Stimulated activated CD8-positive, alpha-beta memory T cell treated with anti-CD3 and anti-CD28 coated beads, Interleukin-15, amount 100 ng/mL, for 4 hours (primary cell): Measurements from ENCODE around the gene HOXD9.

Experiments used
- DNase-seq, 2 donors: peaks; one replicate each; pipeline ENCODE4 v3.0.0-alpha.2; 2020; ENCODE audit warnings: low read depth in 2 of 2

The HOXD9 gene

DNA sequence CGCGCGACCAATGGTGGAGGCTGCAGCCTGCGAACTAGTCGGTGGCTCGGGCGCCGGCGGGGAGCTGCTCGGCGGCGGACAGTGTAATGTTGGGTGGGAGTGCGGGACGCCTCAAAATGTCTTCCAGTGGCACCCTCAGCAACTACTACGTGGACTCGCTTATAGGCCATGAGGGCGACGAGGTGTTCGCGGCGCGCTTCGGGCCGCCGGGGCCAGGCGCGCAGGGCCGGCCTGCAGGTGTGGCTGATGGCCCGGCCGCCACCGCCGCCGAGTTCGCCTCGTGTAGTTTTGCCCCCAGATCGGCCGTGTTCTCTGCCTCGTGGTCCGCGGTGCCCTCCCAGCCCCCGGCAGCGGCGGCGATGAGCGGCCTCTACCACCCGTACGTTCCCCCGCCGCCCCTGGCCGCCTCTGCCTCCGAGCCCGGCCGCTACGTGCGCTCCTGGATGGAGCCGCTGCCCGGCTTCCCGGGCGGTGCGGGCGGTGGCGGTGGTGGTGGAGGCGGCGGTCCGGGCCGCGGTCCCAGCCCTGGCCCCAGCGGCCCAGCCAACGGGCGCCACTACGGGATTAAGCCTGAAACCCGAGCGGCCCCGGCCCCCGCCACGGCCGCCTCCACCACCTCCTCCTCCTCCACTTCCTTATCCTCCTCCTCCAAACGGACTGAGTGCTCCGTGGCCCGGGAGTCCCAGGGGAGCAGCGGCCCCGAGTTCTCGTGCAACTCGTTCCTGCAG, at the start of gene HOXD9:
TSS of gene HOXD9 (plus strand) at position 37 of the 728 bp plus-strand sequence. CDS start at position 87, 50 bp downstream.
- no peak for DNase-seq

DNA sequence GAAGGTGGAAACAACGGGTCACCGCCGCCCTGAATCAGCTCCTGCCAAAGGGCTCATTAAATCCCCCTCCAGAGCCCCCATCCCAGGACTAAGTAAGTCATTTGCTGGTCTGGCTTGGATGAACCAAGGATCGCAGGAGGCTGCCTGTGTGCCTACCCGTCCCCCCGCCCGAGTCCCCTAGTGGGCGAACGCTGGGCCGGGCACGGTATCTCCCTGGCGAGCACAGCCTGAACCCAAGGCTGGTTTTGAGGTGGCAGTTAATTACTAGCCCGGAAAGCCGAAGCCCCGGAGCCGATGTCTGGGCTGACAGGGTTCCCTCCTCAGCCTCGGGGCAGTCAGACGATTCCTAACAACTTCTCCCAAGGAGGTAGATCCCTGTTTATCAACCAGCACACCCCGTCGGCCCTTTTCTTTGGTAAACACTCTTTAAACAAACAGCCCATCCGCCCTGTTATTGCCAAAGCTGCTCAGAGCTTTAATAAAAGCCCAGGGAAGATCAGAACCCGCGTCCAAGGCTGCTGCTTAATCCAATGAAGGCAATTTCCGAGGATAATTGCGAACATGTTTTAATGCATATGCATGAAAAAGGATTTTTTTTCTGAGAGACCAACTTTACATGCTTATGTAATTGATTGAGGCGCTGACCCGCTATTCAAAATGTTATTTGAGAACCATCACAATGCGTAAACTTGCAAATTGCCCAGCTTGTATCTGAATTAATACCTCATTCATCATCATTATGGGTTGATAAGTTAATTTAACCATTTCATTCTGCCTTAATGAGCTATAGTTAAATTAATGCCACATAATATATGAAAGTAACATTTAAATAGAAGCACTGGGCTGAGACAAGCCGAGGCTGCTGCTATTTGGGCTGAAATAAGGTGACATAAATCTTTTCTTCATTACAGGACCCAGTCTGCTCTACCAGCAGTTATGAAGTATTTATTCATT, 49.3 kb upstream of the HOXD9 start:
- no peak for DNase-seq

DNA sequence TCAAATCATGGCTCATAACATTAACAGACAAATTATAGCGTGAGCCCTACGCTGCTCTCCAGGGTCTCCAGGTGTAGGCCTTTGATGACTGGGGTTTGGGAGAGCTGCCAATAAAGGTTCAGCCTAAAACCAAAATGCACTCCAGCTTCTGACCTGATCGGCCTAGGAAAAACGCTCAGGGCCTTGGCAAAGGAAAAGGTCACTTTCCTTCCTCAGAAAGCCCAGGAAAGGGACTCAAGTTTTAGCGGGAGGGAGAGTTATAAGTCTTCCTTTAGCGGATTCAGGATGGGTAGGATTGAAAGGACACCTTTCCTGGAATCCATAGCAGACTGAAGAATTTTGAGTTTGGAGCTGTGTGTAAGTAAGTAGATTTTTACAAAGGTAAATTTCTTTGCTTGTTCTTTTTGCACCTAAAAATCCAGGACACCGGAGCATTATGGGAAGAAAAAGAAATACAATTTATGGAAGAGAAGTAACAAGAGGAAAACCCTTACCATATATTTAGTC, 47.5 kb upstream of the HOXD9 start:
- no peak for DNase-seq

DNA sequence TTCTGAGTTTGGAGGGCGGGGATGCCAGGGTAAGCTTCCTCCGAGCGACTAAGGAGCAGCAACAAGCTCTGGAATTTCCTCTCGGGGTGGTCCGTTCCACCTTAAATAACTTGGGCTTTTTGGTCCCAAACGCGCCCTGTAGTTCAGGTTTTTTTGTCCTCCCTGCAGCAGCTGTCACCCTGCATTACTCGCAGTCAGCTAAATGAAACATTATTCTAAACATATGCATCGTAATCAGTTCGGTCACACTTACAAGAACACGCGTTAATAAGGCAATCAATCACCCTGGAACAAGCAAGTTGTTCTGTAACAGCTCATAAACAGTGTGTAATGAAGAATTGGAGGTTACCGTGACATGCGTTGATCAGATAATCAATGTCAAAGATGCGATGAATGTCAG, 47.0 kb upstream of the HOXD9 start:
- DNase-seq, result no peak

DNA sequence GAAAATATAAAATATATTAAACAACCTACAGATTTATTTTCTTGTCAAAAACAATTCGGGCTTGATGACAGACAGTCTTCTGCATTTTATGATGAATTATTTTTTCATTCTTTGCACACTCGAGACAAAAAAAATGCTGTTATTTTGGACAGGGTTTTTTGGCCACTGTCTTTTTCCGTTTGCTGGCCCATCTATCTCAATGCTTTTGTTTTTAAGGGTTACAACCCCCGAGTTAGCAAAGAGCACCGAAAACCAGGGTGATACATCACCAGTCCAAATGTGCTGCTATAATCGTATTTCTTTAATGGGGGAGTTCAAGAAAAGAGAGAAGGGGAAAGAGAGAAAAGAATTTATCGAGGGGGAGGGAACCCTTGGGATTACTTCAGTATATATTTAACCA, 46.5 kb upstream of the HOXD9 start:
- DNase-seq, result no peak

DNA sequence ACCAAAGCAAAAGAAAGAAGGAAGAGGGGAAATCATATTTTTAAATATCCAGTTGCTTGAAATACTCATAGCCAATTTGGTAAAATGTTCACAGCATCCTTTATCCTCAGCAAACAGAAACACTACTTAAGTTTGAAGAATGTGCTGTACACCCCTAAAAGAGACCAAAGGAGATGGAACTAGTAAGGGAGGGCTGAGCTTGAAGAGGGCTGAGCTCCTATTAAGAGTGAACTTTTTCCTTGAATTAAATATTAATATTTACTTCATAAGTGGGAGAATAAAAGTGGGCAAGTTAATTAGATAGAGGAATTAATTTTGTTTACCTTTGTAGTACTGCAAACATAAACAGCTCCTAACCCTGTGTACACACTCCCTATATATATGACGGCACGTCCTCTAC, 45.7 kb upstream of the HOXD9 start:
- no peak for DNase-seq

DNA sequence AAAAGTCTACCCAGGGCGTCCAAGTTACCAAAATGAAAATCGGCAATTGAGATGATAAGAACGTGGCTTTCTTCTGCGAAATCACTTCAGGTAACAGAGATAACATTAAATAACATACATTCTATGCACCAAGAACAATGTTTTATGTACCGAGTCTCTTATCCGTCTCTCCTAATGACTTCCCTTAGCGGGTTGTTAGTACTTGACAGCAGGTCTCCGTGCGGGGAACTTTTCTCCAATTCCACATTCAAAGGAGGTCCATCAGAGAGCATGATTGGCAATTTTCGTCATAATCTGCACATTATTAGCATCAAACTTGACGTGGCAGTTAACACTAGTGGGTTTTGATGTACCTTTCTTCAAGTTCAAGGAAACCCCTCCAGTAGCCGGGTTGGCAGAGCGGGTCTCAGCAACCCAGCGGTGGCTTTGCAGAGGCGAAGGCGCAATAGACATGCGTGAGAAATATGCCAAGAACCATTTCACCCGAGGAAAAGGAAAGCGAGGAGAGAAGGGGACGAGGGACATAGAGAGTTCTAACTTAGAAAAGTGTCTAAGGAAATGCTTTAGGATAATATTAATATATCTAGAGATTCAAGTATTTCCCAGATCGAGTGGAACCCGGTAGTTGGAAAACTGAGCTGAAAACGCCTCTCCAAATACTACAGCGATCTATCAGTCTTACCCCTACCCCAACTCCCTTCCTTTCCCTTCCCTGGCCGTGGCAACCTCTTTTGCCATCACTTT, 43.8 kb upstream of the HOXD9 start:
- DNase-seq, result no peak

DNA sequence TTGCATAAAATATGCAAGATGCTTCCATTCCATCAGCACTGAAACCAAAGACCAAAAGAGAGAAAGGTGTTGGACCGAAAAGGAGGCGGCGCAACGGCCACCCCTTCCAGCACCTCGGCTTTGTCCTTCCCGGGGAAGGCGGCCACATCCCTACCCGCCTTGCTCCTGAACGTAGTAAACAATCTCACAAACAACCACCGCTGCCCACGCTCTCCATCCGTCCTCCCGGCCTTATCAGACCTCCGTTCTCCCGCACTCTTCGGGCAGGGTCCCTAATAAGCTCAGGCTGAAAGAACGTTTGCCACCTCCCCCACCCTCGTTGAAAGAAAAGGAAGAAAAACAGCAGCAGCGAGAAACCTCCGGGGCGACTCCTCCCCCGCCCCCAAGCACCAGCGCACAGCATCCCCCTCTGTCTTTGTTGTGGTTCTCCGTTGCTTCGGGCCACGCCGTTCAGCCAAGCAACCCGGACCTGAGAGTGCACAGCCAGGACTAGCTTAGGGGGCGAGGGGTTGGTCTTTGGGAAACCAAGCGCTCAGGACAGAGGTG, 43.2 kb upstream of the HOXD9 start:
- no peak for DNase-seq

DNA sequence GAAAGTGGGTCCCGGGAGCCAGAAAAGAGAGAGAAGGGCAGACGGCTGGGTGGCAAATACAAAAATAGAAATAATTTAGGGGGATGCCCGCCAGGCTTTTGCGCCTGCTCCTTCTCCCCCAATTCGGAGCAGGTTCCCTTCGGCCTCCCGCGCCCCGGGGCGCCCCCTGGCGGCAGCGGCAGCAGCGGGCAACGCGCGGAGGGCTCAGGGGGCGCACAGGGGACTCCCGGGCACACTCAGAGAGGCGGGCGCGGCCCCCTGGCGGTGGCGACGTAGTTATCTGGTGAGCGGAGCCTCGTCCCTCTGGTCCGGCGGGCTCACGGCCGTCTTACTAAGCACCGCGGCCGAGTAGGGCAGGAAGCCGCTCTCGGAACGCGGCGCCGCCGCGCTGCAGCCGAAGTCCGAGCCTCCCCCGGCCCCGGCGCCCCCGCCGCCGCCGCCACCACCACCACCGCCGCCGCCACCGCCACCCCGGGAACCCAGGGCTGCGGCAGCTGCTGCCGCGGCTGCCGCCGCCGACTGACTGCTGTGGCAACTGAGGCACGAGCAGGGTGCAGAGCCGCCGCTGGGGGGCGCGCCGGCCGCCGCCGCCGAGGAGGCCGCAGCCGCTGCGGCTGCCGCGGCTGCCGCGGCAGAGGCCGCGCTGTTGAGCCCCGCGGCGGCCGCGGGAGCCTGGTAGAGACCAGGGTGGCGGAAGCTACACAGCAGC, 42.5 kb upstream of the HOXD9 start:
- no peak for DNase-seq

DNA sequence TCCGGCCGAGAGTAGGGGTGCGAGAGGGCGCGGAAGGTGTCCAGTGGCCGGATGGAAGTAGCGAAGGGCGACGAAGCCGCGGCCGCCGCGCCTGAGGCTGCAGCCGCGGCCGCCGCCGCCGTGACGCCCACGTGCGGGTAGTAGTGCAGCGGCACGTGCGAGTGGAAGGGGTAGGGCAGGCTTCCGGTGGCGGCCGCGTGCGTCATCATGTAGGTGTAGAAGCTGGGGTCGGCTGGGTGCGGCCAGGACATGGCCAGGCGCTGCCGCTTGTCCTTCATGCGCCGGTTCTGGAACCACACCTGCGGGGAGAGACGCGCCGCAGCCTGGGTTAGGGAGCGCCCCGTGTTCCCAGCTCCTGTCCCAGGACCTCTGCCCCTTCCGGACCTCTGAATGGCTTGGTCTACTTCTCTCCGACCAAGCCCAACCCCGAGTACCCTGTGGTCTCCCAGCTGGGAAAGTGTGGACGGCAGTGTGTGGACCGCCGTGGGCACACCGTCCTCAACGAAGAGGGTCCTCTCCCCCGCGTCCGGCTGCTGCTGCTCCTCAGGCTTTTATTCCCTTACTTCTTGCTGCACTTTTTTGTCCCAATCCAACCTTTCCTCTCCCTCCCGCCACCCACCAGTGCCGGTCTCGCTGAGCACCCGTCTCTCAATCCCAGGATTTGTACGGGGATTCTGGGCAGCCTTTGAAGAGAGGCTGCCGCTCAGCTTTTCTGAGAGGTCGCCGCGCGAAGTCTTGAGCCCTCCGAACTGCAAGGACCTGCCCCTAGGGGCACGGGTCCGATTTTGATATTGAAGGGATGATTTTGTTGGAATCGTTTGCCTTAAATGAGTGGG, 41.8 kb upstream of the HOXD9 start:
- DNase-seq, result no peak

DNA sequence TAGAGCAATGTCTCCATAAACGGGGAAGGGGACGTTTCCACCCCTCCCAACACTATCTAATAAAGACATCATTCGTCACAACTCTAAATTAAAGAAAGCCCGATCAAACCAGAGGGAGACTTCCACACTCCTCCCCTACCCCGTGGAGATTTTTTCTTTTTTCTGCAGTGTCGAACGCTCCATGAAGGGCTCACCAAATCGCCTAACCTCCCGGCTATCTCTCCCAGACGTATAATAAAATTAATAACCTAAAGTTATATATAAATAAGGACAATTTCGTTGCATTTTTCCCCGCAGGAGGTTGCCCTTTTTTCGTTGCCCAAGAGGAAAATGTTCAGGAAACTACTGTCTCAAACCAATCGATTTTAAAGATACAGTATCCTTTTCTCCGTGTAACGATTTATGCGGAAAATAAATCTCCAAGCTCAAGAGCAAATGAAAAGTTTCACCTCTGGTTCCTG, 41.1 kb upstream of the HOXD9 start:
- no peak for DNase-seq

DNA sequence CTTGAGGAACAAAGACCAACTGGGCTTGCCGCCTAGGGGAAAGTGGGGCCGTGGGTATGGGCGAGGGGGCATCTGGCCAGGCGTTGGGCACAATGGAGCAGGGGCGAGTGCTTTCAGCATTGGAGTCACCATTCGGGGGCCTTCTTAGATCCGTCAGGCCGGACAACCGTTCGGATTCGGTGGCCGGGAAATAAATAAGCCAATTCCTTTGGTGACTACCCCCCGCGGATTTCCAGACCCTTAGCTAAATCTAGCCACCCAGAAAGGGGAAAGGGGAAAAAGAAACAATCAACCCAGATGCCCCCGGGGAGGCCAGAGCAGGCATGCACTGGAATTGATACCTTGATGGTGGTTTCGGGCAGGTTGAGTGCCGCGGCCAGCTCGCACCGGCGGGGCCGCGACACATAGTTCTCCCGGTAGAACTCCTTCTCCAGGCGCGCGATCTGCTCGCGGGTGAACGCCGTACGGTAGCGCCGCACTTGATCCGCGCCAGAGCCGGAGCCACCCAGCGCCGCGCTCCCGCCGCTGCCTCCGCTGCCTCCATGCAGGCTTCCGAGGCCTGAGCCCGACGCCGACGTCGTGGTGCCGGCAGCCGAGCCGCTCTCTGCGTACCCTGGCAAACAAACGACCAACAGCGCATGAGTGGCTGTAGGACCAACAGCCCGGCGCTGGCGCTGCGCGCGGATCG, 40.5 kb upstream of the HOXD9 start:
- no peak for DNase-seq

DNA sequence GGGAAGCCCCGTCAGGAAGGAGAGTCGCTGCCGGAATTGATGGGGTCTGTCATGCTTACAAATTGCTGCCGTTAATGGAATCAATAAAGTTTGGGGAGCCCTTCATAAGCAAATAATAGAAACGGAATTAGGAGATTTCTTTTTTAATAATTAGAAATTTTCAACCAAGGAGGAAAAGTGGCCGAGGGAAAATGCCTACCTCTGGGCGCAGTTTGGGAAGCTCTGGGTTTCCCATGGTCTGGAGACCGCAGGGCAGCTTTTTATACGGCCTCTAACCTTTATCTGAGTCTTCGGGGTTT, 40.0 kb upstream of the HOXD9 start:
- no peak for DNase-seq

DNA sequence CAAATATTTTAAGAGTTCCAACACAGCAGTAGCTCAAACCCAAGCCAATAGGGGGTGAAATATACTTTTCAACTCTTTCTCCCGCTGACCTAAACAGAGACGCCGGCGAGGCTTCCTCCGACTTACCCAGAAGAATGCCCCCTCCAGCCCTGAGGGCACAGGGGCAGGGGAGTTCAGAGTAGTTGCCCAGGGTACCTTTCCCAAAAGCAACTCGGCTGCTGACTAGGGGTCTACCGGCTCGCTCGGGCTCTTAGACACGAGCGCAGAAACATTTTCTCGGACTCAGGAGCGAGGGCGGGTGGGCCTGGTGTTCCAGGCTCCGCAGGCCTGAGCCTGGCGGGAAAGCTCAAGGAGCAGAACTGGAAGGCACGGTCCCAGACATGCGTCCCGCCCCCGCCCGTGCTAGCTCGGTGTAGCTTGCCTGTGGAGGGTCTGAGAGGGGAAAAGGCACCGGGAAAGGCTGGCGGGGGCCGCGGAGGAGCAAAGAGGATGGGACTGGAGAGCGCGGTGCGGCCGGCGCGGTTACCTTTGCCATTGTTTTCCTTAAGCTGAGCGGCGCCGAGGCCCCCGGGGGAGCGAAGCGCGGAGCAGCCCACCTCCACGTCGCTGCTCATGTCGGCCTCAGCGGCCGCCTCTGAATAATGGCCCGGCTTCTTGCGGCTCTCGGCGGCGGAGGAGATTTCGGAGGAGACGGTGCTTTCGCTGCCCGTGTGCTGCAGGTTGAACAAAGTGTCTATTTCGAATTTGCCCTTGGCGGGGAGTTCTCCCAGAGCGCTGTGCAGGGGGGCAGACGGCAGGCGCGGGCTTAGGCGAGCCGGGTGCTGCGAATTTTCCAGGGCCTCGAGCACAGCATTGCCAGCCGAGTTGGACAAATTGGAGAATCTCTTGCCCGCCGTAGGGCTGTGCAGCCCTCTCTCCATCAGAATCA, 39.4 kb upstream of the HOXD9 start:
- DNase-seq, result no peak

DNA sequence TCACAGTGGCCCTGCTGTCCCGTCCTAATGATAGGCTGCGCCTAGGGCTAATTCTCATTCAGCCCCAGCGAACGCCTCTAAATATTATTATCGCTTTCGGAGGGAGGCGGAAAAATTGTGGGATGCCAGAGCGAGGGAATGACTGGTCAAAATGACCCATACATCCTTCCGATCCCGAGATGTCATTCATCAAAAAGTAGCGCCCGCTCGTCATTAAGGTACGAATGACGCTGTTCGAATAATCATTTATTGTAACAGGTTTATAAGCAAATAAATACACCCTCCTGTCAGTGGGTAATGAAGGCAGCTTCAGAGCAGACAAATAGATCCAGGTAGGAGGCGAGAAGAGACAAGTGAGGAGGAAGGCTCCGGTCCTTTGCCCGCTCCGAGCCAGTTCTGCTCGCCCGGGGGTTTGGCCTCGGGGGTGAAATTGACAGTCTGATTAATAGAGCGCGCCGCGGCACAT, 38.7 kb upstream of the HOXD9 start, which contains the start of gene EVX2:
TSS of gene EVX2 (minus strand) at position 167 of the 466 bp plus-strand sequence. CDS start 186 bp downstream, outside the sequence.
- no peak for DNase-seq

DNA sequence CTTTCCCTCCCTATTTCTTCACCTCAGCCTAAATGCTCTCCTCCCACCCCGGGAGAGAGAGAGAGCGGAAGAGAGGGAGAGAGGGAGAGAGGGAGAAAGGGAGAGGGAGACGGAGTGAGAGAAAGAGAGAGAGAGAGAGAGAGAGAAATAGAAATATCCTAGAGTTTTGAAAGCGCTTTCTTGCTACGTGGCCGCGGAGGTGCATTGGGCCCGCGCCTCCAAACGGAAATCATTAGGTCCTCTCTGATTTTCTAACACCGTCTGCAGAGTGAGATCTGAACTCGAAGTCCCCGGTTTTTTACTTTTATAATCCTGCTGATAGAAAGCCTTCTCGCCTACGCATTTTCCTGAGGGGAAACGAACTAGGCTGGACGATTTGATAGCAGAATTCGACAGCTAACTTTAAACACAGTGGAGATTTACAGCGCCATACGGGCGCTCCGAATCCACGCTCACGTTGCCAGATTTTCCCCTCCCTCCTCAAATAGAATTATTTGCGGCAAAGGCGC, 37.9 kb upstream of the HOXD9 start:
- no peak for DNase-seq

DNA sequence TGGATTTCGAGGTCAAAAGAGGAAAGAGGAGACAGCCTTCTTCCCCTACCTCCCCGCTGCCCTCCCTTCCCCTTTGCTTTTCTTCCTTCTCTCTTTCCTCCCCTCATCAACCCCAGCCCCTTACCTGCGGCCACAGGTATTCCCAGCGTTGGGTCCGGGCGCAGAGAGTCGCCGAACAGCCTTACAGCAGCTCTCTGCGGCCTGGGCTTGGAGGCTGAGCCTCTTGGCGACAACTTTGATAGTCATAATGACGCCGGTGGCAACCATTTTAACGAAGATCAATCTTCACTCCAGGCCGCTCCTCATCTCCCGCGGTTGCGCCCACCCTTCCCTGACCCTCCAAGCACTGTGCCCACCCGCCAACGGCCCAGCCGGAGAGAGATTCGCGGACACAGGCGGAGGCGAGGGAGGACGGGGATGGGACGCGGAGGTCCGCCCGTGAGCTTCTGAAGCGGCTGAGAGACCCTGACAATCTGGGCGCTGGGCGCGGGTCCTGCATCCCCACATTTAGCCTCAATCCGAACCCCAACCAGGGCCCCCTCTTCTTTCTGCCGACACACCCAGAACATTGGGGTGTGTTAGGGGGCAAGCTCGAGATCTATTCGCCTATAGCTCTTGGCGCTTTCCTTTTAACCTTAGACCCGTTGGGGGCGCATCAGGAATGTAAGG, 37.3 kb upstream of the HOXD9 start:
- no peak for DNase-seq
